ENCODE results near the gene TMEM221.

The TMEM221 gene

DNA sequence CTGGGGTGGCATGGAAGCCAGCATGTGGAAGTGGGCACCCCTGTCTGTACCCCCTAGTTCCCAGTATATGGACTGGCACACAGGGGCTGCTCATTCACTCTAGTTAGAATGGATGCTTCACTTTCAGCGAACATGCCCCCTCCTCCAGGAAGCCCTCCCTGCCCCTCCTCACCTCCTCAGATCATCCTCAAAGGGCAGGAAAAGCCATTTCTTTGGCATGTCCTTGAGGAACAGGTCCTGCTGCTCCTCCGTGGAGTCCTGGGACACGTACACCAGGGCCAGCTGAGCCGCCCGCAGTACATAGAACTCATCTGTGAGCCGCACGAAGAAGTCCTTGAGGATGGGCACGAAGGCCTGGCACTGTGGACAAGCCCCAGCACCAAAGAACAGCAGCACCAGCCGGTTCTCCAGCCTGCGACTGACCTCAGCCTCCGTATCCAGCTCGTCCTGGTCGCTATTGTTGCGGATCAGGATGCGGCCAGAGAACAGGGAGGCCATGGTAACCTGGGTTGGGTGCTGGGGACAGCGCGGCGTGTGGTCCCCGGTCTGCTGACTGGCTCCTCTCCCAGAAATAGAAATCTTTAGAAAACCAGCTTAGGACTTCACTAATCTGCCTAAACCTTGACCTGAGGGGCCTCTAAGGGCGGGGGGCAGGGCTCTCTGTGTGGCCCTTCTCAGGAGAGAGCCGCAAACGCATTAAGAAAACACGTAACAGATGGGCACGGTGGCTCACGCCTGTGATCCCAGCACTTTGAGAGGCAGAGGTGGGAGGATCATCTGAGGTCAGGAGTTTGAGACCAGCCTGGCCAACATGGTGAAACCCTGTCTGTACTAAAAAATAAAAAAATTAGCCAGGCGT is 12.1 kb upstream of the TMEM221 start, which contains the start of gene NXNL1:
Gene NXNL1 (minus strand): TSS at position 555 of the 859 bp plus-strand sequence. CDS start 57 bp downstream, at position 498.
- no peaks in the 10 kb centered on the region for H3K36me3 ChIP-seq
- H3K9ac ChIP-seq, result no peak within 1 kb of the TSS
- no peak for TF ChIP-seq Cebpa-rat (IDR thresholded peaks at IDR 0.05)
- no peak within 1 kb of the TSS for H3K4me3 ChIP-seq
- 0 out of 2 replicates have a peak within 1 kb of the TSS, but pooled peaks have one; percentile 13 for H3K27ac ChIP-seq
- no peak within 1 kb of the TSS for H3K4me2 ChIP-seq
- H3K9me3 ChIP-seq, result no peaks in the 10 kb centered on the region
- H3K4me1 ChIP-seq, result peaks cover 15% of the 10 kb centered on the region
- H3K27me3 ChIP-seq, result peaks cover 13% of the 10 kb centered on the region
- no peaks in the 10 kb centered on the region for H4K20me1 ChIP-seq

DNA sequence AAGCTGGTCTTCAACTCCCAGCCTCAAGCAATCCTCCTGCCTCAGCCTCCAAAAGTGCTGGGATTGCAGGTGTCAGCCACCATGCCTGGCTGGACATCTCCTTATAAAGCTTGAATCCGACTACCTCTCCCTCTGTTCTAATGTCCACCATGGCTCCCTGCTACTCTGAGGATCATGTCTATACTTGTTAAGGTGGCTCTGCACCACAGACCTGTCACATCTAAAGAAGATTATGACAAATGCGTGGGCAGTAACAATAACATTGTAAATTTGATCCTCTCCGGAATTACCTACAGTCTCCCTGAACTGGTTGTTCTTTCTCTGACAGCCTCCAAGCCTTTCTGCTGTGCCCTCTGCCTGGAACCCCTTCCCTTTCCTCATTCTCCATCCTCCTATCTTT is 10.5 kb upstream of the TMEM221 start:
- TF ChIP-seq Cebpa-rat (IDR thresholded peaks at IDR 0.05), result no peak

DNA sequence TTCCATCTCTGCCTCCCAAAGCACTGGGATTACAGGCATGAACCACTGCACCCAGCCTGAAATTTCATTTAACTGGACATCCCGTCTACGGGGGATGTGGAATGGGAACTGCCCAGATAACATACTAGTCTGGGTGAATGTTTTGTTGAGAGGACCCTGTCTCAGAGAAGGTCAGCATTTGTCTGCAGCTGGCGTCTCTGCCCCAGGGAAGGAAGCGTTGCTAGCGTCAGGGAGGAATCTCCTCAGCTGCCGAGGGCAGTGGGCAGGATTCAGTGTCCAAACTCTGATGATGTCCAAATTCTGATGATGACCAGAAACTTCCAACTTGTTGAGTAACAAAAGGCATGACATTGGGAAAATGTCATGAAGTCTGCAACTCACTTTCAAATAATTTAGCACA is 9.1 kb upstream of the TMEM221 start:
- Histone ChIP-seq H4K20me1 (no peaks in the 10 kb centered on the region), H3K4me2 (no peak overlapping the region), H3K36me3 (no peaks in the 10 kb centered on the region), H3K9me3 (no peaks in the 10 kb centered on the region), H3K4me3 (no peak overlapping the region), H3K9ac (no peak overlapping the region), H3K4me1 (peaks cover 27% of the 10 kb centered on the region), H3K27me3 (peaks cover 28% of the 10 kb centered on the region), H3K27ac (no peak overlapping the region)
- TF ChIP-seq Cebpa-rat (IDR thresholded peaks at IDR 0.05), result no peak

More for the DNA sequence above, 10.5 kb upstream of the TMEM221 start:
- Histone ChIP-seq H3K27me3 (peaks cover 27% of the 10 kb centered on the region), H4K20me1 (no peaks in the 10 kb centered on the region), H3K36me3 (no peaks in the 10 kb centered on the region), H3K9ac (no peak overlapping the region), H3K4me1 (peaks cover 17% of the 10 kb centered on the region), H3K4me2 (no peak overlapping the region), H3K4me3 (no peak overlapping the region), H3K27ac (no peak overlapping the region), H3K9me3 (no peaks in the 10 kb centered on the region)

DNA sequence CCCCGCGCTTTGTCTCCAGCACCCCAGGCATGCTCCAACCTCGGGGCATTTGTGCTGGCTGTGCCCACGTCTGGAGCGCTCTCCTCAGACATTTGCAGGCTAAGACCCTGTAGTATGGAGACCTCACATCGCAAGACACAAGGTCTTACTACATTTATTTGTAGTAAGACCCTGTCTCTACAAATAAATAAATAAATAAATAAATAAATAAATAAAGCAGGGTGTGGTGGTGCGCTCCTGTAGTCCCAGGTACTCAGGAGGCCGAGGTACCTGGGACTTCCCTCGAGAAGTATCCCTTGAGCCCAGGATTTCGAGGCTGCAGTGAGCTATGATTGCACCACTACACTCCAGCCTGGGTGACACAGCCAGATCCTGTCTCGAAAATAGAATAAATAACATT is 7.7 kb upstream of the TMEM221 start:
- Histone ChIP-seq H3K4me2 (no peak overlapping the region), H3K4me1 (peaks cover 40% of the 10 kb centered on the region), H4K20me1 (no peaks in the 10 kb centered on the region), H3K9ac (no peak overlapping the region), H3K9me3 (no peaks in the 10 kb centered on the region), H3K4me3 (no peak overlapping the region), H3K36me3 (no peaks in the 10 kb centered on the region), H3K27ac (no peak overlapping the region), H3K27me3 (peaks cover 28% of the 10 kb centered on the region)
- no peak for TF ChIP-seq Cebpa-rat (IDR thresholded peaks at IDR 0.05)

DNA sequence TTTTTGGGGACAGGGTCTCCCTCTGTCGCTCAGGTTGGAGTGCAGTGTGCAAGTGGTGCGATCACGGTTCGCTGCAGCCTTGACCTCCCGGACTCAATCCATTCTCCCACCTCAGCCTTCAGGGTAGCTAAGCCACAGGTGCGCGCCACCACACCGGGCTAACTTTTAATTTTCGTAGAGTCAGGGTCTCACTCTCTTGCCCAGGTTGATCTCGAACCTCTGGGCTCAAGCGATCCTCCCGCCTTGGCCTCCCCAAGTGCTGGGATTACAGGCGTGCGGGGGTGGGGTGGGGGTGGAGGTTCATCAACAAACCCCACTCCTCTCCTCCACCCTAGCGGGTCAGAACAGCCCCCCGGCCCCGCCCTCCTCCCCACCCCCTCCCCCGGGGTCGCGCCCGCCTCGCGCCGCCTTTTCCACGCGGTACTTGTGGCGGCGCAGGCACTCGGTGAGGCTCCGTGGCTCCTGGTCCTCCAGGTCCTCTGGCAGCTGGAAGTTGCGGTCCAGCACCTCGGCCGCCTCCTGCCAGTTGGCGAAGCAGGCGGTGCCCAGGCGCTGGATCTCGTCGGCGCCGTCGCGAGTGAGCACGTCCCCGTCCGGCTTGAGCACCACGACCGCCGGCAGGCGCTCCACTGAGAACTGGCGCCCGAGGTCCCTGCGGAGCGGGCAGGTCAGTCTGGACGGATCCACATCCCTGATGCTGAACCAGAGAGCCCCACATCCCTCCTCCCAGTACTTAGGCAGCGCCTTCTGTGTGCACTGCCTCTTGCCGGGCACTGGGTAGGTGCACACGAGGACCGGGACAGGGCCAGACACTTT is 7.0 kb upstream of the TMEM221 start:
- no peak for TF ChIP-seq Cebpa-rat (IDR thresholded peaks at IDR 0.05)
- peaks cover 28% of the 10 kb centered on the region for H3K27me3 ChIP-seq
- no peak overlapping the region for H3K4me3 ChIP-seq
- no peak overlapping the region for H3K9ac ChIP-seq
- no peak overlapping the region for H3K27ac ChIP-seq
- H3K9me3 ChIP-seq, result no peaks in the 10 kb centered on the region
- no peaks in the 10 kb centered on the region for H3K36me3 ChIP-seq
- peaks cover 46% of the 10 kb centered on the region for H3K4me1 ChIP-seq
- H4K20me1 ChIP-seq, result no peaks in the 10 kb centered on the region
- H3K4me2 ChIP-seq, result no peak overlapping the region

DNA sequence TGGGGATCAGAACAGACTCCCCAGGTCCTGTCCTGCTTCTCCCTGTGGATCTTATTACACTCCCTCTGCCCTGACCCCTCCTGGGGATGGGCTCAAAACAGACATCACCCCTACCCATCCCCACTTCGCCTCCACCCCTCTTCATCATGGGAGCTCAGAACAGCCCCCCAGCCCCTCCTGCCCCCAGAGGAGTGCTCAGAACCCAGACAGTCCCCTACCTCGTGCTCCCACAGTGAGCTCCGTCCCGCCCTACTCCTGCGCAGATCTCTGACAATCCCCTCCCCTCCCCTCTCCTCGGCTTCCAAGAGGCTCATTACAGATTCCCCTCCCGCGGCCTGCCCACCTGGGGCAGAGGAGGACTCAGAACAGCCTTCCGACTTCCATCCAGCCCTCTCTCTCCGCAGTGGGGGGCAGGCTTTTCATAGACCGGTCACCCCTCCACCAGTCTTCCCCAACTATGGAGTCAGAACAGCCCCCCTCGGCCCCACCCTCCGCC is 6.2 kb upstream of the TMEM221 start:
- Histone ChIP-seq H3K4me1 (peaks cover 55% of the 10 kb centered on the region), H3K4me2 (peak overlapping the region; percentile 12), H4K20me1 (no peaks in the 10 kb centered on the region), H3K4me3 (no peak overlapping the region), H3K9me3 (no peaks in the 10 kb centered on the region), H3K27me3 (peaks cover 28% of the 10 kb centered on the region), H3K27ac (no peak overlapping the region), H3K9ac (no peak overlapping the region), H3K36me3 (no peaks in the 10 kb centered on the region)
- TF ChIP-seq Cebpa-rat (IDR thresholded peaks at IDR 0.05), result no peak

DNA sequence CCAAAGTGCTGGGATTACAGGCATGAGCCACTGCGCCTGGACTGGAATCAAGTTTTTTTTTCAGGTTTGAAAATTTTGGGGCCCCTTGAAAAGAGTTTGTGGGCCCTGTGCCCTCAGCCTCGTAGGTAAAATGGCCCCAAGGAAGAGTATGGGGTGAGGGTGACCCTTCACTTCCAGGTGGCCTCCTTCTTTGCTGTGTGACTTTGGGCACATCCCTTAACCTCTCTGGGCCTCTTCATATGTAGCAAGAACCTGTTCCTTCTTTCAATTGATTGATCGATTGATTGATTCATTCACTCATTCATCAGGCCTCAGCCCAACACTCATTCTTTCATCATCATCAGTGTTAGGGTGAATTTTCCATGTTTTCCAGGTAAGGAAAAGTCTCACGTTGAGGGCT is 3.4 kb upstream of the TMEM221 start:
- no peaks in the 10 kb centered on the region for H3K36me3 ChIP-seq
- H3K4me2 ChIP-seq, result no peak overlapping the region; the same call in 1 of the 2 replicates
- TF ChIP-seq Cebpa-rat (IDR thresholded peaks at IDR 0.05), result no peak
- H3K4me3 ChIP-seq, result no peak overlapping the region
- no peak overlapping the region for H3K9ac ChIP-seq
- H4K20me1 ChIP-seq, result no peaks in the 10 kb centered on the region
- H3K4me1 ChIP-seq, result peaks cover 70% of the 10 kb centered on the region
- H3K27ac ChIP-seq, result peak overlapping the region; percentile 72; the same call in 1 of the 2 replicates
- no peaks in the 10 kb centered on the region for H3K9me3 ChIP-seq
- peaks cover 27% of the 10 kb centered on the region for H3K27me3 ChIP-seq

DNA sequence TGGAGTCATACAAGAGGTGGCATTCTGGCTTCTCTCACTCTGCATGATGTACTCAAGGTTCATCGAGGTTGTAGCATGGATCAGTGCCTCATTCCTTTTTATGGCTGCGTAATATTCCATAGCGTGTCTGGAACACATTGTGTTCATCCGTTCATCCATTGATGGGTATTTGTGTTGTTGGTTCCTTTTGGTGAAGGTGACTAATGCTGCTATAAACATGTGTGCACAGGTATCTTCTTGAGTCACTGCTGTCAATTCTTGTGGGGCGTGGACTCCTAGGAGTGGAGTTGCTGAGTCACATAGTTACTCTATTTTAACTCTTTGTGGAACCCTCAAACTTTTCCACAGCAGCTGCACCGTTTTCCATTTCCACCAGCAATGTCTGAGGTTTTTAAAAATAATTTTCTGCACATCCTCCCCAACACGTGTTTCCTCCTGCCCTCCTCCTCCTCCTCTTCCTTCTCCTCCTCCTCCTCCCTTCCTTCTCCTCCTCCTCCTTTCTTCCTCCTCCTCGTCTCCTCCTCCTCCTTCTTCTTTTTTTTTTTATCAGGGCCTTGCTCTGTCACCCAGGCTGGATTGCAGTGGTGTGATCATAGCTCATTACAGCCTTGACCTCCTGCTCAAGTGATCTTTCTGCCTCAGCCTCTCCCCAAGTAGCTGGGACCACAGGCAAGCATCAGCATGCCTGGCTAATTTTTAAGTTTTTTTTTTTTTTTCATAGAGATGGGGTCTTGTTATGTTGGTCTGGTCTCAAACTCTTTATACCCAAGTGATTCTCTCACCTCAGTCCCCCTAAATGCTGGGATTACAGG is 2.0 kb upstream of the TMEM221 start:
- H3K36me3 ChIP-seq, result no peaks in the 10 kb centered on the region
- TF ChIP-seq Cebpa-rat (IDR thresholded peaks at IDR 0.05), result no peak
- H4K20me1 ChIP-seq, result no peaks in the 10 kb centered on the region
- H3K9me3 ChIP-seq, result no peaks in the 10 kb centered on the region
- H3K4me2 ChIP-seq, result peak overlapping the region; percentile 98
- no peak overlapping the region; the same call in 1 of the 2 replicates for H3K9ac ChIP-seq
- H3K27me3 ChIP-seq, result peaks cover 13% of the 10 kb centered on the region
- no peak overlapping the region for H3K4me3 ChIP-seq
- H3K27ac ChIP-seq, result peak overlapping the region; percentile 72
- H3K4me1 ChIP-seq, result peaks cover 77% of the 10 kb centered on the region

DNA sequence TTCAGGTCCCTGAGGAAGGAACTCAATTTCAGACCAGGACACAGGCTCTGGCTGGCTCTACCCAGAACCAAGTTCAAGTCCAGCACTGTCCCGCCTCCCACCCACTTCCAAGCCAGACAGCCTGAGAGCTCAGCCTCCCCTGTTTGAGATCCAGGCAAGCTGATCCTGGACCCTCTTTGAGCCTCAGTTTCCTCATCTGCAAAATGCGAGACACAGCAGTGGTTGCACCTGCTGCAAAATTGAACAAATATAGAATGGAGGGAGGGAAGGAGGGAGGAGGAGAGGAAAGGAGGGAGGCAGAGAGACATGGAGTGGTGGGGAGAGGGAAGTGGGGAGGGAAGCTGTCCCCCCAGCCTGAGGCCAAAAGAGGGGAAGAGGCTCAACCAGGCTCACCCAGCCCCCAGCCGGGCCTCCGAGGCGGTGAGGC is 751 bp downstream of the TMEM221 start:
- H3K27ac ChIP-seq, result peak overlapping the region; percentile 91
- TF ChIP-seq Cebpa-rat (IDR thresholded peaks at IDR 0.05), result no peak
- no peaks in the 10 kb centered on the region for H3K9me3 ChIP-seq
- H3K4me3 ChIP-seq, result peak overlapping the region; percentile 81
- H3K4me2 ChIP-seq, result peak overlapping the region; percentile 98
- no peaks in the 10 kb centered on the region for H4K20me1 ChIP-seq
- peaks cover 9% of the 10 kb centered on the region; the same call in 1 of the 2 replicates for H3K36me3 ChIP-seq
- peaks cover 60% of the 10 kb centered on the region for H3K4me1 ChIP-seq
- peak overlapping the region; percentile 89 for H3K9ac ChIP-seq
- H3K27me3 ChIP-seq, result no peaks in the 10 kb centered on the region
